Glomerular visceral epithelial cell (primary cell): Measurements from ENCODE around the gene SLC24A3.
A peak's percentile ranks its signal among the peaks of the same experiment; 100 is the strongest.
"Not testable (repeated sequence)": the region's sequence is repeated elsewhere in the genome, so short reads cannot be mapped to it uniquely, and the experiment has no call there.

Experiments
- DNase-seq: peaks from one replicate; pipeline ENCODE4 v3.0.0-alpha.2; 2016; ENCODE audit errors: extremely low spot score

Gene SLC24A3

DNA sequence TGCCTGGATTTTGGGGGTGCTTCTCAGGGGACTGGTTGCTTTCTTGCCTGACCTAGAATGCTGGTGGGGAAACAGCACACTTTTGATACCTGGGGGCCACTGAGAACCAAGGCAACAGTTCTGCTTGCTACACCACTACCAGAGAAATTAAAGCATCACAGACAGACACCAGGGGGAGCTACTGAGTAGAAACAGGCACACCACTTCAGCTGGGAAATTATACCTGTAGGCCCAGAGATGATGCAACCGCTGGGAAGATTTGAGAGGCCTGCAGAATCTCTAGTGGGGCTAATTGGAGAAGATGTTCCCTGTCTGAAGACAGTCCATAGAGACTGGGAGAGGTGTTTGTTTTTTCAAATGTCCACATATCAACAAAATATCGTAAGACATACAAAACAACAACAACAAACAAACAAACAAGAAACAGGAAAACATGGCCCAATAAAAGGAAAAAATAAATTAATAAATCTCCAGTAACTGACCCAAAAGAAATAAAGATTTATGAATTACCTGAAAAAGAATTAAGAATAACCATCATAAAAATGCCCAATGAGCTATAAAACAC is 416.2 kb downstream of the SLC24A3 start:
- DNase-seq, result peak; percentile 74

GRCh38 chr20:19631410-19631809 is 419.0 kb downstream of the SLC24A3 start:
- no peak for DNase-seq

- no peak for DNase-seq
Measured at GRCh38 chr20:19633985-19634384, 421.5 kb downstream of the SLC24A3 start.

DNA sequence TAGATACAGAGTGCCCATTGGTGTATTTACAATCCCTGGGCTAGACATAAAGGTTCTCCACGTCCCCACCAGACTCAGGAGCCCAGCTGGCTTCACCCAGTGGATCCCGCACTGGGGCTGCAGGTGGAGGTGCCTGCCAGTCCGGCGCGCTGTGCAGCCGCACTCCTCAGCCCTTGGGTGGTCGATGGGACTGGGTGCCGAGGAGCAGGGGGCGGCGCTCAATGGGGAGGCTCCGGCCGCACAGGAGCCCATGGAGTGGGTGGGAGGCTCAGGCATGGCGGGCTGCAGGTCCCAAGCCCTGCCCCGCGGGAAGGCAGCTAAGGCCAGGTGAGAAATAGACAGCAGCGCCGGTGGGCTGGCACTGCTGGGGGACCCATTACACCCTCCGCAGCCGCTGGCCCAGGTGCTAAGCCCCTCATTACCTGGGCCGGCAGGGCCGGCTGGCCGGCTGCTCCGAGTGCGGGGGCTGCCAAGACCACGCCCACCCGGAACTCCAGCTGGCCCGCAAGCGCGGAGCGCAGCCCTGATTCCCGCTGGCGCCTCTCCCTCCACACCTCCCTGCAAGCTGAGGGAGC is 427.1 kb downstream of the SLC24A3 start:
- not testable (repeated sequence) for DNase-seq

- no peak for DNase-seq
Measured at GRCh38 chr20:19642860-19643259, 430.4 kb downstream of the SLC24A3 start.

GRCh38 chr20:19644085-19644484 is 431.6 kb downstream of the SLC24A3 start:
- DNase-seq, result no peak

DNA sequence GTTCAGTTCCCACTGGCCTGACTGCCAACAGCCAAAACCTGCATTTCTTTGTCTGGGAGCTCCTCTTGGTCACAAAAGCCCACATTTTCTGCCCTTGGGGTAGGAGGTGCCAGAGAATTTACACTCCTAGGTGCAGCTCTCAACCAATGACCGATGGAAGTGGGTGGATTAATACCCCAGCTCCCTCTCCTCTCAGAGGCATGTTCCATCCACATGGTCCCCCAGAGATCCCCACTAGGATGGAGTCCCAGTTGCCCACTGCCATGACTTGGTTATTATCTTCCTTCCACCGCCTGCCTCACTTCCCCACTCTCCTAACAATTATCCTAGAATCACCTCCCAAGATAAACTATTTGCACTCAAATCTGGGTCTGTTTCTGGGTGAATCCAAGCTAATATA is 434.5 kb downstream of the SLC24A3 start:
- DNase-seq, result no peak

- no peak for DNase-seq
Measured at GRCh38 chr20:19648024-19648423, 435.6 kb downstream of the SLC24A3 start.

- no peak for DNase-seq
Measured at GRCh38 chr20:19649041-19649440, 436.6 kb downstream of the SLC24A3 start.

- no peak for DNase-seq
Measured at GRCh38 chr20:19652591-19653026, 440.2 kb downstream of the SLC24A3 start.

- DNase-seq, result no peak
Measured at GRCh38 chr20:19653327-19653726, 440.9 kb downstream of the SLC24A3 start.

DNA sequence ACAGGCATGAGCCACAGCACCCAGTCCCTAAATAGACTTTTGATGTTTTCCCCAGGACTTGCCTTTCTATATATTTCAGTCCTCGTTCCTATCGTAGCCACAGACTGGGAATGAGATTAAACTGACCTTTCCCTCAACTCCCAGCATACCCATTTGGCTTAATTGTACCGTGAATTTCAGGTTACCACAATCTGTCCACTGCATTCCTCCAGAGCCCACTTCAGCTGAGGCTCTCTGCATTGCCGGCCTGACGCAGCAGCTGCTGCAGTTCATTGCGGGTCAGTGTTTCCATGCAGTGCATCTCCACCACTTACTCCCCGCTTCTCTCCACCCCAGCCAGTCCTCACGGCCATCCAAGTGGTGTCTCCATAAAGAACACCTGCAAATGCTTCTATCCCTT is 442.5 kb downstream of the SLC24A3 start:
- no peak for DNase-seq

DNA sequence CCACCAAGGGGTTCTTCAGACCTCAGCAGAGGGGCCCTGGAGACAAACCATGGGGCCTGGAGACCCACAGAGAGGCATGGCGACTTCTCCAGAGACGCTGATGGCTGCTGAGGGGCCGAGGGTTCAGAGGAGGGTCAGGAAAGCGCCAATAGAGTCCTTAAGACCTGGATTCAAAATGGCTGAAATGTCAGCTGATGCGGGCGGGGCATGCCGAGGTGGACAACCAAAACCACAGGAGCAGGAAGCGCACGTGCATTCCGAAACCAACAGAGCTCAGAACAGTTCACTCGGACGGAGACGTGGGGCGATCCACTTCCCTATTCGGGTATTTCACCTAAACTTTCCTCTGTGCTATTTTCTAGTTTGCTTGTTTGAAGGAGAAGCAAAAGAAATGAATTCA is 445.7 kb downstream of the SLC24A3 start:
- DNase-seq, result no peak

- peak; percentile 28 for DNase-seq
Measured at GRCh38 chr20:19659448-19659847, 447.0 kb downstream of the SLC24A3 start.

- no peak for DNase-seq
Measured at GRCh38 chr20:19660808-19661378, 448.5 kb downstream of the SLC24A3 start.

- DNase-seq, result peak; percentile 68
Measured at GRCh38 chr20:19661717-19662636, 449.5 kb downstream of the SLC24A3 start.

DNA sequence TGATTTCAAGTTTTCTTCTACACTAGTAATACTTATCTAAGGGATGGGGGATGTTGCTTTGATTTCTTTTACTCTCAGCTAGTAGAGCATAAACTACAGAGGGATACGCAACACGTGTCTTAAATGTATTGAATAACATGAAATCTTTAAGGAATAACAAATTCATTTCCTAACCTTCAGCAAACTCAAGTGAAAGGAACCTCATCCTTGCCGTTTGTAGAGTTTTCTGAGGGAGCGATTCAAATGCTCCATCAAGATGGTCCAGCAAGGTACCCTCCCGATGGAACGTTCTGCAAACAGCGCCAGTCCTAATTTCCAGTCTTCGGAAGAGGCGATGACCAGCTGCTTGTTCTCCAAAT is 450.2 kb downstream of the SLC24A3 start:
- no peak for DNase-seq

DNA sequence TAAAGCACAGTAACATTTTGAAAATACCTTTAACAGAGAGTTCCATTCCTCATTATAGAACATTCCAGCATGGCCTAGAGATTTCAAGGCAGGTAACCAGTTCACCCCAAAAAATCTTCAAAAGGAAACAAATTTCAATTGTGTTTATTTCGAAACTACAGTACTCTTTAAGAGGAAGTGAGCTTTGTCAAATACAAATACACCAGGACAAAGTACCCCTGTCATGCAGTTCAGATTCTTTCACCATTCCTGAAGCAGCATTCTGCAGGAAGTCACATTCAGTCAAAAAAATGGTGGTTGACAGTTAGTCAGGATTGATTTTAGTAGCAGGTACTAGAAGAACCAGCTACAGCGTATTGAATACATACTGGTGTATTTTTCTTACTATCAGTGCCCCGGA is 456.0 kb downstream of the SLC24A3 start:
- no peak for DNase-seq

GRCh38 chr20:19670829-19671228 is 458.4 kb downstream of the SLC24A3 start:
- no peak for DNase-seq

DNA sequence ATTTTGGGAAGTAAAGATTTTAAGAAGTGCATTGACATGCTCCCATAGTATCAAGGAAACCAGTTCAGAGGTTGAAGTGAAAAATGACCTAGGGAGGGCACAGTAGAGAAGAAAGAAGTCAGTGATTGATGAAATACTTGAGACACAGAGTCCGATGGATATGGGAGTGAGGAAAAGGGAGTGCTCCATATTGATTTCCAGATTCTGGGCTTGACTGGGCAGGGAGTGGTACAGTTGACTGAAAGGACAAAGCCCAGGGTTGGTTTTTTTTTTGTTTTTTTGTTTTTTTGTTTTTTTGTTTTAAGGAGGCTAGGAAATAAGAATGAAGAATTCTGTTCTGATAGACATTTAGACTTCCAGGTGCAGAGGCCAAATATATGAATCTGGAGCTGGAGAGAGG is 458.9 kb downstream of the SLC24A3 start:
- no peak for DNase-seq

GRCh38 chr20:19672498-19672897 is 460.1 kb downstream of the SLC24A3 start:
- no peak for DNase-seq

DNA sequence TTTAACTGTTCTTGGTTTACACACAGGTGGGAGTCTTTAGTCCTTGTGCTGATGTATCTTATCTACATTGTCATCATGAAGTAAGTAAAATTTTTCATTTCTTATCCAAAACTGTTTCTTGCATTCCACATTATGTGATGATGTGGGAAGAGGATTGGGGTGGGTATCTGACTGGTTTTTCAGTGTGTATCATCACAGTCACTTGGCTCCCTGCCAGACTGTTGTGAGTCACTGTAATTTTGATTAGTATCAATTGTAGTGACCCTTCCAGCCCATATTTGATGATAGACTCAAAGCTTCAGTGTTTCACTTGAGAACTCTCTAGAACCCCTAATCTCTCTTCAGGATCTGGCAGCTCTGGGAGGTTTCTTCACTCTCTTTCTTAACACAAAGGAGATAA is 461.1 kb downstream of the SLC24A3 start:
- DNase-seq, result no peak

DNA sequence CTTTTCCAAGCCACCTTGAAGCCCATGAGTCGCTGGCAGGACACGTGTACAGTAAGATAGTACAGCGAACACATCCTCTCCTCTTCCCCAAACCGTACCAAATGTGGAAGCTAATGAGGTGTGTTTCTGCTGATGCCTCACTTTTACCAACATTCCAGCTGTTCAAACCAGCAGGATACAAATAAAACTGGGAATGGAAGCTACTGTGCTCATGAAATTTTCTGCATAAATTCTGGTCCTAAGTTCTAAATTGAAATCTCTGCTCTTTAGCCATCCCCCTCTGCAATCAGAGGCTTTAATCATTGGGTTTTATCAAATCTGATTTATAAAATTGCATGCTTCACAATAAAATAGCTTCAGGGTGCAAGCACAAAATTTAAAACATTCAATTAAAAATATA is 463.8 kb downstream of the SLC24A3 start:
- DNase-seq, result no peak
